SK-N-SH (cell line): ENCODE results near the gene COL25A1. TPM values are rescaled to one million over a fixed set of nuclear protein-coding genes. Genes with fewer than 3 reads are reported as not detected.

ENCODE experiments used
- CTCF ChIA-PET: fragments of 300-600, 350-600 bp; formaldehyde crosslinking; extraction: SDS; loops from one replicate; lab custom pipeline; 2021; lab: Yijun Ruan, JAX
- POLR2A ChIA-PET: fragments of 350-600 bp; sonication (Branson Sonifier 250); formaldehyde crosslinking; extraction: SDS; loops from one replicate; lab custom pipeline; 2020; ENCODE audit warnings: antibody characterized with exemption, inconsistent platforms; lab: Yijun Ruan, JAX
- DNase-seq: peaks from one replicate; pipeline ENCODE4 v3.0.0; 2012
- H2AFZ ChIP-seq: fragments of 200-600 bp; sonication (generic); 2 replicates; pipeline ENCODE4 v1.8.1; 2016; ENCODE audit warnings: antibody characterized with exemption, mild to moderate bottlenecking, low read depth
- H3F3A ChIP-seq: fragments of 200-600 bp; sonication (generic); replicated peaks from 2 replicates; pipeline ENCODE3; 2016; ENCODE audit warnings: antibody characterized with exemption, mild to moderate bottlenecking; ENCODE audit not compliant: insufficient read depth
- H3K27ac ChIP-seq, 2 experiments: fragments of 200-500 bp in 1 of 2; fragments of 200-600 bp in 1 of 2; sonication (Bioruptor generic) in 1 of 2; sonication (generic), shearing (Covaris generic) in 1 of 2; 2 replicates each; pipeline versions ENCODE4 v1.5.1 to v1.6.1; 2014 to 2016; ENCODE audit warnings: low read depth in 2 of 2, inconsistent platforms in 1 of 2, low read length in 1 of 2, mild to moderate bottlenecking in 1 of 2, mixed read lengths in 1 of 2
- H3K27me3 ChIP-seq: fragments of 200-600 bp; sonication (generic), shearing (Covaris generic); 2 replicates; pipeline ENCODE4 v1.6.1; 2016; ENCODE audit warnings: mixed run types; ENCODE audit not compliant: insufficient read depth
- H3K36me3 ChIP-seq, 2 experiments: fragments of 200-500 bp in 1 of 2; fragments of 200-600 bp in 1 of 2; sonication (Bioruptor generic) in 1 of 2; sonication (generic) in 1 of 2; replicated peaks in 1 of 2; 2 replicates each; pipeline versions ENCODE3 to v1.5.1; 2014 to 2016; ENCODE audit warnings: low read length in 1 of 2, mild to moderate bottlenecking in 1 of 2; ENCODE audit not compliant: insufficient read depth in 2 of 2, control insufficient read depth in 1 of 2
- H3K4me1 ChIP-seq, 2 experiments: fragments of 200-500 bp in 1 of 2; fragments of 200-600 bp in 1 of 2; sonication (Bioruptor generic) in 1 of 2; sonication (generic), shearing (Covaris generic) in 1 of 2; 2 replicates each; pipeline versions ENCODE4 v1.5.1 to v1.6.1; 2014 to 2016; ENCODE audit warnings: low read depth in 1 of 2, low read length in 1 of 2, mixed run types in 1 of 2; ENCODE audit not compliant: insufficient read depth in 2 of 2, control insufficient read depth in 1 of 2
- H3K4me2 ChIP-seq: fragments of 200-600 bp; sonication (generic), shearing (Covaris generic); 2 replicates; pipeline ENCODE4 v1.6.1; 2017; ENCODE audit warnings: mixed run types
- H3K4me3 ChIP-seq, 2 experiments: fragments of 200-500 bp in 1 of 2; fragments of 200-600 bp in 1 of 2; sonication (Bioruptor generic) in 1 of 2; sonication (generic), shearing (Covaris generic) in 1 of 2; 2 replicates each; pipeline versions ENCODE4 v1.5.1 to v1.8.1; 2014 to 2016; ENCODE audit warnings: low read depth in 2 of 2, inconsistent platforms in 1 of 2, low read length in 1 of 2, mild to moderate bottlenecking in 1 of 2, mixed read lengths in 1 of 2, moderate library complexity in 1 of 2
- H3K79me2 ChIP-seq: fragments of 200-600 bp; sonication (generic); 2 replicates; pipeline ENCODE4 v1.8.1; 2017; ENCODE audit warnings: mild to moderate bottlenecking; ENCODE audit not compliant: insufficient read depth
- H3K9ac ChIP-seq: fragments of 200-600 bp; sonication (generic); 2 replicates; pipeline ENCODE4 v1.6.1; 2017; ENCODE audit warnings: mixed run types
- H3K9me2 ChIP-seq: fragments of 200-600 bp; sonication (generic); 2 replicates; pipeline ENCODE4 v1.6.1; 2017; ENCODE audit warnings: mixed run types
- H3K9me3 ChIP-seq: fragments of 200-600 bp; sonication (generic); 2 replicates; pipeline ENCODE4 v1.6.1; 2017; ENCODE audit warnings: mixed run types, mild to moderate bottlenecking, moderate library complexity
- H4K20me1 ChIP-seq: fragments of 200-600 bp; sonication (generic); 2 replicates; pipeline ENCODE4 v1.6.1; 2017; ENCODE audit warnings: mild to moderate bottlenecking, mixed run types; ENCODE audit not compliant: insufficient read depth
- CTCF ChIP-seq: fragments of 200-600 bp; sonication (generic); IDR thresholded peaks from 2 replicates; pipeline ENCODE4 v1.6.1; 2017; ENCODE audit warnings: antibody characterized with exemption, mild to moderate bottlenecking, moderate library complexity
- EP300 ChIP-seq, 2 experiments: IDR thresholded peaks; 2 replicates each; pipeline versions ENCODE4 v1.4.0 to v1.6.1; 2012; ENCODE audit warnings: borderline replicate concordance in 1 of 2, low read depth in 1 of 2, low read length in 1 of 2
- EZH2phosphoT487 ChIP-seq: fragments of 200-600 bp; sonication (generic); IDR thresholded peaks from 2 replicates; pipeline ENCODE4 v1.6.1; 2017; ENCODE audit warnings: low read depth, mixed run types, mild to moderate bottlenecking, antibody characterized with exemption, moderate library complexity, borderline replicate concordance
- FOSL2 ChIP-seq: IDR thresholded peaks from 2 replicates; pipeline ENCODE4 v1.4.0; 2012; ENCODE audit warnings: low read depth, mild to moderate bottlenecking, moderate library complexity, borderline replicate concordance
- FOXM1 ChIP-seq: IDR thresholded peaks from 2 replicates; pipeline ENCODE4 v1.4.0; 2012; ENCODE audit warnings: low read depth, mild to moderate bottlenecking
- MAX ChIP-seq: IDR thresholded peaks from 2 replicates; pipeline ENCODE4 v1.4.0; 2012; ENCODE audit warnings: low read depth
- MXI1 ChIP-seq: IDR thresholded peaks from 2 replicates; pipeline ENCODE4 v1.6.1; 2012; ENCODE audit warnings: mild to moderate bottlenecking, low read depth, low read length, improper control_type of control experiment
- NFIC ChIP-seq: IDR thresholded peaks from 2 replicates; pipeline ENCODE4 v1.4.0; 2012; ENCODE audit warnings: borderline replicate concordance
- NRF1 ChIP-seq: IDR thresholded peaks from 2 replicates; pipeline ENCODE4 v1.6.1; 2012; ENCODE audit warnings: low read depth, mild to moderate bottlenecking, low read length
- POLR2AphosphoS5 ChIP-seq: IDR thresholded peaks from 2 replicates; pipeline ENCODE4 v1.6.1; 2012; ENCODE audit warnings: low read depth, low read length
- RCOR1 ChIP-seq: fragments of 150-350 bp; IDR thresholded peaks from 2 replicates; pipeline ENCODE4 v1.6.1; 2017; ENCODE audit warnings: antibody characterized with exemption, low read length
- REST ChIP-seq: IDR thresholded peaks from 2 replicates; pipeline ENCODE4 v1.6.1; 2012; ENCODE audit warnings: mild to moderate bottlenecking, low read depth, low read length, moderate library complexity
- SIN3A ChIP-seq: IDR thresholded peaks from 2 replicates; pipeline ENCODE4 v1.6.1; 2012; ENCODE audit warnings: low read depth, mild to moderate bottlenecking, low read length, moderate library complexity, borderline replicate concordance
- USF1 ChIP-seq: IDR thresholded peaks from 2 replicates; pipeline ENCODE4 v1.4.0; 2012; ENCODE audit warnings: low read depth, borderline replicate concordance
- YY1 ChIP-seq: IDR thresholded peaks from 2 replicates; pipeline ENCODE4 v1.4.0; 2012; ENCODE audit warnings: low read depth, mild to moderate bottlenecking
- WGBS: methylation state at CpG from one replicate; pipeline ENCODE4 v1.1.6; 2017; ENCODE audit warnings: low lambda C conversion rate; 5-methylcytosine and 5-hydroxymethylcytosine counted together
- polyA plus RNA-seq, 3 experiments: library from polyadenylated mRNA; depleted of rRNA; stranded (reverse); fragments of >200 nt; gene quantifications; 2 replicates each; pipeline ENCODE4 v1.2.3, GENCODE V29; 2012

The COL25A1 gene
- polyA plus RNA-seq, 1 of the 3 experiments (the other 2 are of a cell fraction) = not detected

- Histone ChIP-seq H4K20me1 (no peaks in the 10 kb centered on the region), H3K4me2 (no peak overlapping the region), H3K79me2 (no peaks in the 10 kb centered on the region), H3K4me3 (no peak overlapping the region), H3K27ac (no peak overlapping the region), H3K9ac (no peak overlapping the region), H3K4me1 (no peaks in the 10 kb centered on the region), H3K36me3 (no peaks in the 10 kb centered on the region), H3K9me3 (no peaks in the 10 kb centered on the region), H3K27me3 (no peaks in the 10 kb centered on the region), H2AFZ (no peak overlapping the region), H3K9me2 (no peaks in the 10 kb centered on the region), H3F3A (no peaks in the 10 kb centered on the region)
- DNase-seq = no peak
- no peak for TF ChIP-seq NRF1
- TF ChIP-seq REST = peak; percentile 92
- 31% methylated on average over 2 of the region's 2 CpGs for WGBS
- ChIA-PET POLR2A (no interaction called here), CTCF (no interaction called here)
Observed at GRCh38 chr4:108861334-108861733, 441.1 kb downstream of the COL25A1 start.

GRCh38 chr4:108854786-108855185 lies 447.7 kb downstream of the COL25A1 start:
- Histone ChIP-seq H3K9ac (no peak overlapping the region), H3K4me1 (no peaks in the 10 kb centered on the region; a peak in 1 of 4 replicates), H3K4me3 (no peak overlapping the region), H4K20me1 (no peaks in the 10 kb centered on the region), H3K27me3 (no peaks in the 10 kb centered on the region), H3K4me2 (no peak overlapping the region), H3K27ac (no peak overlapping the region), H3K9me2 (no peaks in the 10 kb centered on the region), H3K79me2 (no peaks in the 10 kb centered on the region), H3K9me3 (no peaks in the 10 kb centered on the region), H2AFZ (no peak overlapping the region), H3K36me3 (no peaks in the 10 kb centered on the region), H3F3A (peaks cover 7% of the 10 kb centered on the region)
- ChIA-PET CTCF (no interaction called here), POLR2A (no interaction called here)
- no peak for TF ChIP-seq FOSL2
- no peak for TF ChIP-seq SIN3A
- 3% methylated on average over 1 of the region's 1 CpG for WGBS
- DNase-seq = no peak

GRCh38 chr4:108852691-108853090 lies 449.8 kb downstream of the COL25A1 start:
- H3F3A ChIP-seq = peaks cover 7% of the 10 kb centered on the region
- no peak overlapping the region for H3K4me3 ChIP-seq
- POLR2A ChIA-PET = no interaction called here
- CTCF ChIA-PET = no interaction called here
- H3K4me1 ChIP-seq = no peaks in the 10 kb centered on the region; a peak in 1 of 4 replicates
- H2AFZ ChIP-seq = no peak overlapping the region
- no peak overlapping the region for H3K9ac ChIP-seq
- no peak overlapping the region for H3K4me2 ChIP-seq
- H3K9me2 ChIP-seq = no peaks in the 10 kb centered on the region
- 56% methylated on average over 1 of the region's 1 CpG for WGBS
- H3K27me3 ChIP-seq = no peaks in the 10 kb centered on the region
- no peaks in the 10 kb centered on the region for H3K36me3 ChIP-seq
- no peaks in the 10 kb centered on the region for H3K9me3 ChIP-seq
- H4K20me1 ChIP-seq = no peaks in the 10 kb centered on the region
- no peak for DNase-seq
- no peaks in the 10 kb centered on the region for H3K79me2 ChIP-seq
- no peak overlapping the region for H3K27ac ChIP-seq
- TF ChIP-seq YY1 (no peak), RCOR1 (no peak), MXI1 (no peak), CTCF (no peak), FOXM1 (no peak), EP300 (IDR thresholded peaks at IDR 0.05; ENCODE audit: borderline replicate concordance in 1 of 2, low read depth in 1 of 2, low read length in 1 of 2) (no peak), NFIC (no peak), FOSL2 (no peak), USF1 (no peak), POLR2AphosphoS5 (no peak), EZH2phosphoT487 (no peak), MAX (no peak)
